Common myeloid progenitor, CD34-positive (primary cell): Measurements from ENCODE around the gene HERC4.

ENCODE experiments used
- CTCF ChIA-PET: fragments of 350-600 bp; sonication (Branson Sonifier 250); formaldehyde crosslinking; loops from one replicate; lab custom pipeline; 2021; ENCODE audit warnings: antibody characterized with exemption; lab: Charles Lee
- POLR2A ChIA-PET: fragments of 350-600 bp; sonication (Branson Sonifier 250); formaldehyde crosslinking; loops from one replicate; lab custom pipeline; 2021; ENCODE audit warnings: antibody characterized with exemption; lab: Charles Lee
- DNase-seq, 3 donors: peaks; one replicate each; pipeline versions ENCODE4 v3.0.0 to v3.0.0-alpha.2; 2013
- H3K27ac ChIP-seq, 2 experiments: 1 replicate in 1 of 2; 2 replicates in 1 of 2; pipeline ENCODE4 v1.7.0; 2013; ENCODE audit warnings: inconsistent platforms in 2 of 2, low read length in 2 of 2, mild to moderate bottlenecking in 2 of 2, low read depth in 1 of 2, moderate library complexity in 1 of 2; ENCODE audit not compliant: severe bottlenecking in 2 of 2, insufficient read depth in 1 of 2, poor library complexity in 1 of 2
- H3K27me3 ChIP-seq, 5 experiments: replicated peaks in 2 of 5; 1 replicate in 3 of 5; 2 replicates in 2 of 5; pipeline versions ENCODE4 v1.6.1 to v1.7.0; 2013; ENCODE audit warnings: low read length in 4 of 5, mild to moderate bottlenecking in 2 of 5, moderate library complexity in 2 of 5, inconsistent platforms in 1 of 5; ENCODE audit not compliant: insufficient read depth in 5 of 5, control insufficient read depth in 4 of 5
- H3K36me3 ChIP-seq, 4 experiments: 1 replicate in 2 of 4; 2 replicates in 2 of 4; pipeline versions ENCODE4 v1.6.1 to v1.7.0; 2013; ENCODE audit warnings: low read length in 3 of 4, control low read depth in 1 of 4, mild to moderate bottlenecking in 1 of 4; ENCODE audit not compliant: control insufficient read depth in 4 of 4, insufficient read depth in 4 of 4
- H3K4me1 ChIP-seq, 4 experiments: 1 replicate in 3 of 4; 2 replicates in 1 of 4; pipeline versions ENCODE4 v1.6.1 to v1.7.1; 2013; ENCODE audit warnings: low read length in 3 of 4, mild to moderate bottlenecking in 3 of 4, control low read depth in 1 of 4, inconsistent platforms in 1 of 4, moderate library complexity in 1 of 4; ENCODE audit not compliant: control insufficient read depth in 4 of 4, insufficient read depth in 4 of 4; ENCODE audit errors: control extremely low read depth in 1 of 4
- H3K4me3 ChIP-seq, 7 experiments: 1 replicate in 4 of 7; 2 replicates in 3 of 7; pipeline versions ENCODE4 v1.5.1 to v1.7.0; 2013; ENCODE audit warnings: mild to moderate bottlenecking in 7 of 7, low read length in 6 of 7, moderate library complexity in 6 of 7, inconsistent platforms in 2 of 7, low read depth in 2 of 7, control low read depth in 1 of 7; ENCODE audit not compliant: insufficient read depth in 4 of 7, control insufficient read depth in 1 of 7; ENCODE audit errors: extremely low read depth in 1 of 7
- H3K9me3 ChIP-seq, 5 experiments: 1 replicate in 4 of 5; 2 replicates in 1 of 5; pipeline versions ENCODE4 v1.6.1 to v1.7.1; 2013; ENCODE audit warnings: low read length in 4 of 5, mild to moderate bottlenecking in 2 of 5, inconsistent platforms in 1 of 5, low read depth in 1 of 5, moderate library complexity in 1 of 5; ENCODE audit not compliant: control insufficient read depth in 4 of 5, insufficient read depth in 2 of 5; ENCODE audit errors: control extremely low read depth in 1 of 5
- WGBS: methylation state at CpG from one replicate; pipeline ENCODE4 v1.1.5; 2013; ENCODE audit not compliant: insufficient coverage; 5-methylcytosine and 5-hydroxymethylcytosine counted together

The HERC4 gene

DNA sequence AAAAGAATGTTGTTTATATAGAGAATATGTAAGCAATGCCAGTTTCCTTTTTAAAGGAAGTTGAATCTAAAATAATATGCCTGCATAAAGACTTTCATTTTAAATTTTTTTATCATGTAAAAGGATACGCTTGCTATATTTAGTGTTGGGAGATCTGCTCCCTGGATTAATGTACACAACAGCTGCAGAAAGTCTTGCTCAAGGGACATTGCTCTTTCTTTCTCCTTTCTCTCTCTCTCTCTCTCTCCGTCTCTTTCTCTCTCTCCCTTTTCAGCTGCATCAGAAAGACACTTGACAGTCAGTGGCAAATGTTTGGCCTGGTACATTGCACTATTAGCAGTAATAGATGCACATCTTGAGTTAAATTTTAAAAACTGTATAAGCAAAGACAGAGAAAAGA is 34.9 kb upstream of the HERC4 start:
- Histone ChIP-seq H3K4me3 (no peak overlapping the region), H3K36me3 (no peaks in the 10 kb centered on the region), H3K27ac (no peak overlapping the region), H3K27me3 (peaks cover 0 to 2% (median 0%) of the 10 kb centered on the region in 5 experiments), H3K9me3 (no peaks in the 10 kb centered on the region), H3K4me1 (no peaks in the 10 kb centered on the region)
- DNase-seq, result no peak
- no CpG with 5 or more reads among the region's 2 CpGs for WGBS
- ChIA-PET CTCF (no interaction called here), POLR2A (no interaction called here)

DNA sequence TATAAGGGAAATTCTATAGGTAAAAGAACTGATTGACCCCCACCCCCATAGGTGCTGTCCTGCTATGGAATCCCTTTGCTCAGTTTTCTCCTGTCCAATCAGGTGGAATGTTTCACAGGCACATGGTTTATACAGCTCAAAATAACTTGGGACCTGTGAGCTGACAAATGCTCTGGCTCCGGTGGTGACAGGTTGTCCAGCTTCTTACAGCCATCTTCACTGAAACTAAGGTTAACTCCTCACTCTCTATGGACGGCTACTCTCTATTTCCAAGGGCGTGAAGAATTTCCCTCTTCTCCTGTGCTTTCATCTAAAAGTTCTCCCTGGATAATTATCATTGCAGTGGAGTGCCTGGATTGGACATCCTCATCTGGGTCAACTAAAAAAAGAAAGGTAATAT is 34.2 kb upstream of the HERC4 start, which contains the start of gene MYPN:
MYPN (plus strand) TSS at position 158 of the 400 bp plus-strand sequence. CDS start 11,951 bp downstream, outside the sequence.
- Histone ChIP-seq H3K9me3 (no peaks in the 10 kb centered on the region), H3K4me1 (no peaks in the 10 kb centered on the region), H3K4me3 (no peak within 1 kb of the TSS), H3K36me3 (no peaks in the 10 kb centered on the region), H3K27ac (no peak within 1 kb of the TSS), H3K27me3 (peaks cover 0 to 2% (median 0%) of the 10 kb centered on the region in 5 experiments)
- WGBS, result 100% methylated on average over 1 of the region's 3 CpGs
- ChIA-PET CTCF (no interaction called here), POLR2A (no interaction called here)
- DNase-seq, result no peak

DNA sequence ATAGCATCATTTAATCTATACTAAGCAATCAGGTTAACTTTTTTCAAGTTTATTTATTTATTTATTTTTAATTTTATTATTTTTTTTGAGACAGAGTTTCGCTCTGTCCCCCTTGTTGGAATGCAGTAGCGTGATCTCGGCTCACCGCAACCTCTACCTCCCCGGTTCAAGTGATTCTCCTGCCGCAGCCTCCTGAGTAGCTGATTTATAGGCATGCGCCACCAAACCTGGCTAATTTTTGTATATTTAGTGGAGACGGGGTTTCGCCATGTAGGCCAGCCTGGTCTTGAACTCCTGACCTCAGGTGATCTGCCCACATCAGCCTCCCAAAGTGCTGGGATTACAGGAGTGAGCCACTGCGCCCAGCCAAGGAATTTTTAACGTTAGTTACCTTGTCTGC is 33.6 kb upstream of the HERC4 start:
- ChIA-PET POLR2A (no interaction called here), CTCF (no interaction called here)
- 95% methylated on average over 11 of the region's 11 CpGs for WGBS

DNA sequence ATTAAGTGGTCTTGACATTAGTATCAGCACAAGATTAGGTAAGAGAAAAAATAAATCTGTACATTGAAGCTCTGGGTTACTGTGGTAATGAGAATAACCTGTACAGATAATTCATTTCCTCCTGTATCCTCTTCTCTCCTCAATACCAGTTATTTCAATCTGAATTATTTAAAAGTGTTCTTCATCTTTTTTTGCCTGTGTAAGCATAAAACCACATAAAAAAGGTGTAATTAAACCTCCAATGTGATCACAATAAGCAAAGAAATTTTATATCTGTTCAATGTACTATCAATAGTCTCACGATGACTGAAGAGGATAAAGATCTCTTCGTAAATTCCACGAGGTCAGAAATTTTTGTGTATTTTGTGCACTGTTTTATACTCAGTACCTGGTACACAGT is 33.0 kb upstream of the HERC4 start:
- H3K27ac ChIP-seq, result no peak overlapping the region
- no peaks in the 10 kb centered on the region for H3K36me3 ChIP-seq
- no peak for DNase-seq
- CTCF ChIA-PET, result no interaction called here
- POLR2A ChIA-PET, result no interaction called here
- H3K4me1 ChIP-seq, result no peaks in the 10 kb centered on the region
- H3K27me3 ChIP-seq, result peaks cover 0 to 2% (median 0%) of the 10 kb centered on the region in 5 experiments
- H3K9me3 ChIP-seq, result no peaks in the 10 kb centered on the region
- WGBS, result 92% methylated on average over 2 of the region's 3 CpGs
- no peak overlapping the region for H3K4me3 ChIP-seq

More for the DNA sequence above, 33.6 kb upstream of the HERC4 start:
- Histone ChIP-seq H3K27me3 (peaks cover 0 to 2% (median 0%) of the 10 kb centered on the region in 5 experiments), H3K9me3 (no peaks in the 10 kb centered on the region), H3K27ac (no peak overlapping the region), H3K4me3 (no peak overlapping the region), H3K36me3 (no peaks in the 10 kb centered on the region), H3K4me1 (no peaks in the 10 kb centered on the region)
- no peak for DNase-seq

DNA sequence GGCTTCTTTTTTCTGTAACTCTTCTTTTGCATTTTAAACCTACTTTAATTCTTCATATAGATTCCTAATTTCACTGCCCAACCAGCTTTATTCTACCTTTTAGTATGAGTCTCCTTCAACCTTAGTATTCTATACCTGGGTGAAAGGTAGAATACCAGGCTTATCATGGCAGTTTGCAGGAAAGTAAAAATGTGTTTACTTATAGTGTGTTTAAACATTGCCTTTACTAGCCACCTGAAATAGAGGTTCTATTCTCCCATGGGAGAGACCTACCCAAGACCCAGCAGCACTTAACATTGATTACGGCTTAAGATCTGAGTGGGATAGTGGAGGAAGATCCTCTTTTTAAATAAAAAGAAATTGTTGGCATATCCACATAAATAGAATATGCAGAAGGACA is 32.6 kb upstream of the HERC4 start:
- CTCF ChIA-PET, result no interaction called here
- Histone ChIP-seq H3K36me3 (no peaks in the 10 kb centered on the region), H3K9me3 (no peaks in the 10 kb centered on the region), H3K4me3 (no peak overlapping the region), H3K27ac (no peak overlapping the region), H3K27me3 (peaks cover 0 to 2% (median 0%) of the 10 kb centered on the region in 5 experiments), H3K4me1 (no peaks in the 10 kb centered on the region)
- WGBS, result no CpG with 5 or more reads among the region's 1 CpG
- POLR2A ChIA-PET, result no interaction called here
- no peak for DNase-seq

DNA sequence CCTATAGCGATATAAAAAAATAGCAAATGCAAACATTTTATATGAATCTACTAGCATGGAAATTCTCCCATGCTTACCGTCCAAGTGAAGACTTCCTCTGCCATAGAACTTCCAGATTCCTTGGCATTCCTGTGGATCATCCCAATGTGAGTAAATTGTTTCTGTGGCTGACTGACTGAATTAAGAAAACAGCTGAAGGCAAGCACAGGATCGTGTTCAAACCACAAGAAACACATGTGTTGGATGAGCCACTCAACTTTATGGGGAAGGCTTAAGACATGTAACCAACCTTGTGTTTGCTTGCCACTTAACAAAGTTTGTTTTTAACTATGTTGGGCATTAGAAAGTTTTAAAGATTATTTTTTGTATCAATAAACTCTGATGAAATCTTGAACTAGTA is 31.6 kb upstream of the HERC4 start:
- POLR2A ChIA-PET, result no interaction called here
- Histone ChIP-seq H3K4me1 (no peaks in the 10 kb centered on the region), H3K27me3 (peaks cover 0 to 2% (median 0%) of the 10 kb centered on the region in 5 experiments), H3K36me3 (no peaks in the 10 kb centered on the region), H3K27ac (no peak overlapping the region), H3K4me3 (no peak overlapping the region), H3K9me3 (no peaks in the 10 kb centered on the region)
- 82% methylated on average over 1 of the region's 3 CpGs for WGBS
- CTCF ChIA-PET, result no interaction called here
- no peak for DNase-seq

DNA sequence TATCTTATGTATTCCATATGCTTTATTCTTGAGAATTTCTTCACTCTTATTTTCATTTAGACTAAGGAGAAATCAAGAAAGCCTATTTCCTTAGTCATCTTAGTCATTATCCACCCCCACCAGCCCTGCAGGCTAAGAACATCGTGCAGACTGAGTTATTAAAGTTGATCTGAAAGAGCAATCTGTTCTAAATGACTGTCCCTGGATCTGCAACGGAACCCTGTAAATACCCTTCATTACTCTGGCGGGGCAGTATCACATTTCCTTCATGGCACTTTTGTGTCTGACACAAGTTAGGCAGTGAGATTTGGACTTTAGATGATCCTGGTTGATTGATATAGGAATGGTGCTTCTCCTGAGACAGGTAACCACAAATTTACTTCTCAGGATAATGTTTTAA is 30.7 kb upstream of the HERC4 start:
- Histone ChIP-seq H3K27me3 (peaks cover 0 to 2% (median 0%) of the 10 kb centered on the region in 5 experiments), H3K4me1 (no peaks in the 10 kb centered on the region), H3K9me3 (no peaks in the 10 kb centered on the region), H3K27ac (no peak overlapping the region), H3K36me3 (no peaks in the 10 kb centered on the region), H3K4me3 (no peak overlapping the region)
- POLR2A ChIA-PET, result interaction anchor here (0.6 kb wide), 1 partner anchor 229 kb away, joined by 3 read pairs; no protein-coding TSS in a partner anchor
- no peak for DNase-seq
- CTCF ChIA-PET, result no interaction called here
- WGBS, result no CpG with 5 or more reads among the region's 3 CpGs
